H1 (cell line): ENCODE measurements around the gene NOL9. TPM values are rescaled to one million over a fixed set of nuclear protein-coding genes. Genes with fewer than 3 reads are reported as not detected.

Source experiments
- BRCA1 ChIP-seq: IDR thresholded peaks from 2 replicates; pipeline ENCODE4 v1.6.1; 2012; ENCODE audit warnings: low read depth, low read length, improper control_type of control experiment
- CBX5 ChIP-seq: fragments of 300-800, 300-1000 bp; sonication (generic); IDR thresholded peaks from 2 replicates; pipeline ENCODE4 v1.7.1; 2016; ENCODE audit warnings: antibody characterized with exemption, low read length, low read depth
- CEBPB ChIP-seq: IDR thresholded peaks from 2 replicates; pipeline ENCODE4 v1.6.1; 2012; ENCODE audit warnings: low read depth, low read length
- GABPA ChIP-seq: IDR thresholded peaks from 2 replicates; pipeline ENCODE4 v1.6.1; 2011; ENCODE audit warnings: mild to moderate bottlenecking, low read length, moderate library complexity, borderline replicate concordance; ENCODE audit not compliant: insufficient read depth
- JUND ChIP-seq: IDR thresholded peaks from 2 replicates; pipeline ENCODE4 v1.6.1; 2011; ENCODE audit warnings: mild to moderate bottlenecking, improper control_type of control experiment, low read length
- RAD21 ChIP-seq, 2 experiments: IDR thresholded peaks in 1 of 2; conservative IDR thresholded peaks in 1 of 2; 2 replicates each; pipeline ENCODE4 v1.6.1; 2011; ENCODE audit warnings: low read depth in 2 of 2, low read length in 2 of 2, improper control_type of control experiment in 1 of 2, inconsistent platforms in 1 of 2, mild to moderate bottlenecking in 1 of 2, moderate library complexity in 1 of 2
- RBBP5 ChIP-seq: IDR thresholded peaks from 2 replicates; pipeline ENCODE4 v1.7.1; 2012; ENCODE audit warnings: low read depth, mild to moderate bottlenecking, inconsistent platforms, low read length, moderate library complexity, borderline replicate concordance
- TAF7 ChIP-seq: optimal IDR thresholded peaks from 2 replicates; pipeline ENCODE3; 2011; ENCODE audit warnings: low read depth, mild to moderate bottlenecking, inconsistent platforms, low read length, moderate library complexity, borderline replicate concordance
- polyA plus RNA-seq, 7 experiments: library from polyadenylated mRNA; depleted of rRNA in 3 of 7; stranded (reverse) in 5 of 7; unstranded in 2 of 7; fragments of >200 nt in 5 of 7; fragments of 200-250 nt in 2 of 7; gene quantifications; 1 replicate in 5 of 7; 2 replicates in 1 of 7; 4 replicates in 1 of 7; pipeline versions ENCODE4 v1.2.1 to v1.2.3, GENCODE V29; 2011 to 2013; ENCODE audit warnings: missing spikeins in 2 of 7, mixed read lengths in 2 of 7
- total RNA-seq: library from RNA; stranded (reverse); fragmentation: NEBNext Ultra II Directional; extraction: Animal tissue kit (Norgen Biotek cat#: 25700); gene quantifications from 2 replicates; pipeline ENCODE4 v1.2.1, GENCODE V29; 2021

The NOL9 gene
- total and polyA plus RNA-seq, 2 of the 8 experiments (the other 6 are each of a cell fraction or from before 2014, with no cell fraction given): 17.1 to 38.1 TPM

- TF ChIP-seq TAF7: no peak
- no peak for TF ChIP-seq RAD21 (IDR thresholded peaks at IDR 0.05 in 1 of 2, conservative IDR thresholded peaks at IDR 0.05 in 1 of 2; ENCODE audit: low read depth in 2 of 2, low read length in 2 of 2)
- TF ChIP-seq CEBPB: no peak
- no peak for TF ChIP-seq RBBP5
- no peak for TF ChIP-seq CBX5
- TF ChIP-seq GABPA: no peak
- TF ChIP-seq BRCA1: no peak
- no peak for TF ChIP-seq JUND
Measured at GRCh38 chr1:6570987-6571386, 16.7 kb upstream of the NOL9 start (continued).
